ENCODE results near the gene TIMM44.

DNA sequence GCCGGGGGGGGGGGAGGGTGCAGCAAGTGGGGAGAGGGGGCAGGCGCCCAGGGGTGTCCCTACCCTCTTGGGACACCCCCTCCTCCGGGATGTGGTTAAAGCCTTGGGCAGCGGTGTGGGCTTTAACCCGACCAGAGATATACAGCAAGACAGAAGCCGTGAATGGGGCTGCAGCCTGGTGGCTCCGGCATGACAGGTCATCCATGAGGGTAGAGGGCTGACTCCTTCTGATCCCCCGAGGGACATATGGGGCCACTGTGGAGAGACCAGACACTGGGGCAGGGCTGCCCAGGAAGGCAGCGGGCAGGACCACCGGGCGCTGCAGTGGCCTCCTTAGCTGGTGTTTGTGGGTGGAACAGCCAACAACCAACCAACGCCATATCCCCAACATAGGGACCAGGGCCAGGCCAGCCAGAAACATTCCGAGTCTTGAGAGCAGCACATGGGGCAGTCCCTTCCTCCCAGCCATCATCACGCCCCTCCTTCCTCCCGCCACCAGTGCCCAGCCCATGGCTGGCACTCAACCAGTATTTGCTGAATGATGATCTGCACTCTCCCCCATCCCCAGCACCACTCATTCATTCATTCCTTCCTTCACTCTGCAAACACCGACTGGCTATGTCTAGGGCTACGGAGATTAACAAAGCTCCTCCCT, 43.8 kb upstream of the TIMM44 start:
- TF ChIP-seq EZH2phosphoT487 (IDR thresholded peaks at IDR 0.05; ENCODE audit: borderline replicate concordance, low read depth) (no peak), JUND (IDR thresholded peaks at IDR 0.05) (no peak), POLR2AphosphoS5 (IDR thresholded peaks at IDR 0.05; ENCODE audit: low read depth, low read length) (no peak), RCOR1 (IDR thresholded peaks at IDR 0.05; ENCODE audit: low read length) (no peak)
- TF ChIP-seq, protein P1, sequence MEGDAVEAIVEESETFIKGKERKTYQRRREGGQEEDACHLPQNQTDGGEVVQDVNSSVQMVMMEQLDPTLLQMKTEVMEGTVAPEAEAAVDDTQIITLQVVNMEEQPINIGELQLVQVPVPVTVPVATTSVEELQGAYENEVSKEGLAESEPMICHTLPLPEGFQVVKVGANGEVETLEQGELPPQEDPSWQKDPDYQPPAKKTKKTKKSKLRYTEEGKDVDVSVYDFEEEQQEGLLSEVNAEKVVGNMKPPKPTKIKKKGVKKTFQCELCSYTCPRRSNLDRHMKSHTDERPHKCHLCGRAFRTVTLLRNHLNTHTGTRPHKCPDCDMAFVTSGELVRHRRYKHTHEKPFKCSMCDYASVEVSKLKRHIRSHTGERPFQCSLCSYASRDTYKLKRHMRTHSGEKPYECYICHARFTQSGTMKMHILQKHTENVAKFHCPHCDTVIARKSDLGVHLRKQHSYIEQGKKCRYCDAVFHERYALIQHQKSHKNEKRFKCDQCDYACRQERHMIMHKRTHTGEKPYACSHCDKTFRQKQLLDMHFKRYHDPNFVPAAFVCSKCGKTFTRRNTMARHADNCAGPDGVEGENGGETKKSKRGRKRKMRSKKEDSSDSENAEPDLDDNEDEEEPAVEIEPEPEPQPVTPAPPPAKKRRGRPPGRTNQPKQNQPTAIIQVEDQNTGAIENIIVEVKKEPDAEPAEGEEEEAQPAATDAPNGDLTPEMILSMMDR (IDR thresholded peaks at IDR 0.05): no peak

Data from SK-N-SH (cell line).